ENCODE data around the gene SIGLEC5.

GRCh38 chr19:51644636-51645271 lies 14.6 kb upstream of the SIGLEC5 start:
- TF ChIP-seq POLR2A (IDR thresholded peaks at IDR 0.05) (no peak), CTCF (IDR thresholded peaks at IDR 0.05) (no peak)

Data from uterus (tissue), 2 donors.